Endothelial cell (in vitro differentiated cells): ENCODE data around the gene UGCG. TPM values are rescaled to one million over a fixed set of nuclear protein-coding genes. Genes with fewer than 3 reads are reported as not detected.

Experiments used
- DNase-seq: peaks from one replicate; pipeline ENCODE4 v3.0.0; 2021; ENCODE audit warnings: low spot score
- H3K27ac Mint-ChIP-seq: one replicate; pipeline ENCODE4 v1.8.0; 2021; ENCODE audit warnings: mixed read lengths, inconsistent platforms; ENCODE audit not compliant: unreplicated experiment
- H3K27me3 Mint-ChIP-seq: one replicate; pipeline ENCODE4 v1.8.0; 2021; ENCODE audit warnings: mild to moderate bottlenecking, moderate library complexity, mixed read lengths, inconsistent platforms; ENCODE audit not compliant: unreplicated experiment
- H3K36me3 Mint-ChIP-seq: one replicate; pipeline ENCODE4 v1.8.0; 2021; ENCODE audit warnings: mild to moderate bottlenecking, low read depth, mixed read lengths, inconsistent platforms; ENCODE audit not compliant: unreplicated experiment
- H3K4me1 Mint-ChIP-seq: one replicate; pipeline ENCODE4 v1.8.0; 2021; ENCODE audit warnings: mild to moderate bottlenecking, mixed read lengths, inconsistent platforms; ENCODE audit not compliant: unreplicated experiment
- H3K4me3 Mint-ChIP-seq: one replicate; pipeline ENCODE4 v1.8.0; 2021; ENCODE audit warnings: mild to moderate bottlenecking, mixed read lengths, inconsistent platforms; ENCODE audit not compliant: unreplicated experiment
- H3K9me3 Mint-ChIP-seq: one replicate; pipeline ENCODE4 v1.8.0; 2021; ENCODE audit warnings: mixed read lengths, inconsistent platforms; ENCODE audit not compliant: unreplicated experiment
- long read RNA-seq: library from polyadenylated mRNA; unstranded; transcript quantifications from one replicate; pipeline ENCODE4 v2.0.0, GENCODE V29; 2020; ENCODE audit not compliant: unreplicated experiment
- total RNA-seq: library from RNA; stranded (reverse); fragmentation: NEBNext Ultra II Directional; extraction: Animal tissue kit (Norgen Biotek cat#: 25700); gene quantifications from one replicate; pipeline ENCODE4 v1.2.1, GENCODE V29; 2021; ENCODE audit not compliant: unreplicated experiment
- TF ChIP-seq, protein P1 (sequence below): fragments of 200-600 bp; sonication (generic); IDR thresholded peaks from one replicate; pipeline ENCODE4 v1.5.0; 2021; ENCODE audit warnings: antibody characterized with exemption; ENCODE audit not compliant: unreplicated experiment

The UGCG gene
- 14.1 TPM for total RNA-seq
- long read RNA-seq, full-length matches to known transcripts, result 1 of 2 reads
- long read RNA-seq, partial matches to known transcripts, result 0 of 2 reads
- long read RNA-seq, other reads (novel, unspliced or antisense), result 1 of 2 reads

DNA sequence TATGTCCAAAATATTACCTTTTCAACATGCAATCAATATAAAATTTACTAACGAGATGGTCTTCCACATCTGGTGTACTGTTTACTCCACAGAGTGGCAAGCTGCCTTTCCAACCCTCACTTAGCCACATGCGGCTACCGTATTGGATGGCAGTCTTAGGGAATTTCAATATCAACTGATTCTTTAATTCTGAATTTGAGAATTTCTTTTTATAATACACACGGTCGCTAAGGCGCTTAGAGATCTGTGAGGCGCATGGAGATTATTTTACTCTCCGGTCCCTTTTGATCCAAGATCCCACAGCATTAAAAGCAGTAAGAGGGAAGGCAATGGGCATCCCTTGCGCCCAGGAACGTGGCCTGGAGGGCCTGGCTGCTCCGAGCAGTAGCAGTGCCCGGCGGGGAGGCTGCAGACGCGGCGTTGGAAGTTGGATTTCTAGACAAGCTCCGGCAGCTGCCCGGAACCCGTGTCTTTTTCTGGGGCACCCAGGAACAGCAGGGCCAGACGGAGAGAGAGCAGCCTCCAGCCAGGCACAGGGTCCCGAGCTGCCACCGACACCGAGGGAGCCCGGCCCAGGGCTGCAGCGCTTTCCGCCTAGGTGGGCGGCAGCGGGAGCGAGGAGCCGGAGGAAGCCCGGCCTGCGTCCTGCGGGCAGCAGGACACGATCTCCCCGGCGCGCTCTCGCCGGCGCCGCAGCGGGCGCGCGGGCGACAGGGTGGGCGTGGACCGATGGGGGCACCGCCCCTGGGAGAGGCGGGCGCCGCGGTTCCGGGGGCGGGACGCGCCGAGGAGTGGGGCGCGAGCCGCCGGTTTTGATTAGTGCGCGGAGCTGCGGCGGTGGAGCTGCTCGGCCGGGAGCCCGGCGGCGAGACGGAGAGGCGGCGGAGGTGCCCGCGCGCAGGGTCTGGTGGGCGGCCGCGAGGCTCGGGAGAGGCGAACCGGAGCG lies at the start of gene UGCG:
Gene UGCG, plus strand, starts transcription at position 819 of the 946 bp plus-strand sequence. CDS start 402 bp downstream, outside the sequence.
- H3K9me3 Mint-ChIP-seq, result no peaks in the 10 kb centered on the region
- H3K4me1 Mint-ChIP-seq, result no peaks in the 10 kb centered on the region
- H3K4me3 Mint-ChIP-seq, result peak within 1 kb of the TSS; percentile 94
- TF ChIP-seq, protein P1, sequence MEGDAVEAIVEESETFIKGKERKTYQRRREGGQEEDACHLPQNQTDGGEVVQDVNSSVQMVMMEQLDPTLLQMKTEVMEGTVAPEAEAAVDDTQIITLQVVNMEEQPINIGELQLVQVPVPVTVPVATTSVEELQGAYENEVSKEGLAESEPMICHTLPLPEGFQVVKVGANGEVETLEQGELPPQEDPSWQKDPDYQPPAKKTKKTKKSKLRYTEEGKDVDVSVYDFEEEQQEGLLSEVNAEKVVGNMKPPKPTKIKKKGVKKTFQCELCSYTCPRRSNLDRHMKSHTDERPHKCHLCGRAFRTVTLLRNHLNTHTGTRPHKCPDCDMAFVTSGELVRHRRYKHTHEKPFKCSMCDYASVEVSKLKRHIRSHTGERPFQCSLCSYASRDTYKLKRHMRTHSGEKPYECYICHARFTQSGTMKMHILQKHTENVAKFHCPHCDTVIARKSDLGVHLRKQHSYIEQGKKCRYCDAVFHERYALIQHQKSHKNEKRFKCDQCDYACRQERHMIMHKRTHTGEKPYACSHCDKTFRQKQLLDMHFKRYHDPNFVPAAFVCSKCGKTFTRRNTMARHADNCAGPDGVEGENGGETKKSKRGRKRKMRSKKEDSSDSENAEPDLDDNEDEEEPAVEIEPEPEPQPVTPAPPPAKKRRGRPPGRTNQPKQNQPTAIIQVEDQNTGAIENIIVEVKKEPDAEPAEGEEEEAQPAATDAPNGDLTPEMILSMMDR, result no peak
- peaks cover 3% of the 10 kb centered on the region for H3K36me3 Mint-ChIP-seq
- no peaks in the 10 kb centered on the region for H3K27me3 Mint-ChIP-seq
- peak within 1 kb of the TSS; percentile 67 for H3K27ac Mint-ChIP-seq
- peak; percentile 93 for DNase-seq

DNA sequence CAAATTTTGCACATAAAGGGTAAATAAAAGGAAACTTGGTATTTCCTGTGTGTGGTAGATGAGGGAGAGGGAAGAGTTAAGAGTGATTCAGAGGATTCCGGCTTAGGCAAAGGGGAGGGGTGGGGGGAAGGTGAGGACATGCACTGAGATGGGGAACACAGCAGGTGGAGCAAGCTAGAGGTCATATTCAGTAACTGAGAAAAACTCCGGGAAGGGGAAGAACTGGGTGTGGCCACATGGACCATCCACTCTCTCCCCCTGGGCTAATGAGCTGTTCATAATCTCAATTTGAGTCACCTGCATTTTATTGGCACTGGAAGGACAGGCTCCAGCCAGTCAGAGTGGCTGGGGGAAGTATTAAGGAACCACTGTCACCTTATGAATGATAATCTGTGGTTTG lies 45.1 kb upstream of the UGCG start:
- Mint-ChIP-seq H3K27ac (no peak overlapping the region), H3K9me3 (no peaks in the 10 kb centered on the region), H3K36me3 (no peaks in the 10 kb centered on the region), H3K4me1 (peaks cover 13% of the 10 kb centered on the region), H3K4me3 (no peak overlapping the region), H3K27me3 (peaks cover 2% of the 10 kb centered on the region)
- no peak for DNase-seq
- TF ChIP-seq, protein P1, result no peak

DNA sequence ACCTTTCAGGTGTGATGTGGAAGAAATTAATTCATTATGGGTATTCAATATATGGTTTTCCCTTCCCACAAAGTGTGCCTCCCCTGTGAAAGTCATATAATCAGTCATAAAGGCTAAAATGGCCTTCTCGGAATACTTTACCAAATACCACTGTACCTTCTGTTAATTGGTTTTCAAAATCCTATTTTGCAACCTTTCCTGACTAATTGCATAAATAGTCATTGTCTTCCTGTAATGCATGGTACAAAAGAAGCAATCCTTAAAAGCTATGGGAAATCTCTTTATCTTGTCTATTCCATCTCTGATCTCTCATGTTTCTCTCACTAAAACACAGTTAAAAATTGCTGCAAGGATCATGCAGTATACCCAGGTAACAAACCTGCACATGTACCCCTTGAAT lies 44.3 kb upstream of the UGCG start:
- Mint-ChIP-seq H3K9me3 (no peaks in the 10 kb centered on the region), H3K4me3 (no peak overlapping the region), H3K27me3 (peaks cover 2% of the 10 kb centered on the region), H3K27ac (no peak overlapping the region), H3K36me3 (no peaks in the 10 kb centered on the region), H3K4me1 (peaks cover 13% of the 10 kb centered on the region)
- DNase-seq, result no peak
- TF ChIP-seq, protein P1, result no peak

DNA sequence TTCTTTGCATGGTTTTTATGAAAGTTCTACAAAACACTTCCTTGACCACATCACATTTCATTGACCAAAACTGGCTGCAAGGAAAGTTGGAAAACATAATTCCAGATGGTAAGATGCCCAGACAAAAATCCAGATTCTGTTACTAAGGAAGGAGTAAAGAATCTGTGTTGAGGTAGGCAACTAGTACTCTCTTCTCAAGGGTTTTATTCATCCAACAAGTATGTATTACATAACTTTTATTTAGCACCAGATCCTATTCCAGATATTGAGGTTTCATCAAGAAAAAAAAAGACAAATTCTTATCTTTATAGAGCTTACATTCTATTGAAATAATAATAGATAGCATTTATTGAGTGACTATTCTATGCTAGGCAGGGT lies 43.2 kb upstream of the UGCG start:
- Mint-ChIP-seq H3K27me3 (no peaks in the 10 kb centered on the region), H3K36me3 (no peaks in the 10 kb centered on the region)

More for the DNA sequence above, 43.2 kb upstream of the UGCG start:
- H3K9me3 Mint-ChIP-seq, result no peaks in the 10 kb centered on the region
- TF ChIP-seq, protein P1, result no peak
- no peak overlapping the region for H3K27ac Mint-ChIP-seq
- H3K4me3 Mint-ChIP-seq, result no peak overlapping the region
- H3K4me1 Mint-ChIP-seq, result peaks cover 13% of the 10 kb centered on the region
- DNase-seq, result no peak
